Activated CD4-positive, alpha-beta T cell treated with anti-CD3 and anti-CD28 coated beads, Interleukin-2, Interleukin-4, amounts not matched to agents 100 ng/mL and 50 ng/mL, durations not matched to agents 16 hours and 8 hours (primary cell): Measurements from ENCODE around the gene ARRB2.

Experiments
- DNase-seq: peaks from one replicate; pipeline ENCODE4 v3.0.0-alpha.2; 2020; ENCODE audit warnings: low spot score

Gene ARRB2

GRCh38 chr17:4759776-4760236 lies 49.4 kb downstream of the ARRB2 start:
- no peak for DNase-seq

GRCh38 chr17:4764595-4764994 lies 54.2 kb downstream of the ARRB2 start:
- DNase-seq, result no peak

GRCh38 chr17:4766201-4766600 lies 55.8 kb downstream of the ARRB2 start:
- no peak for DNase-seq

- DNase-seq, result no peak
Measured at GRCh38 chr17:4766723-4767122, 56.3 kb downstream of the ARRB2 start.

- no peak for DNase-seq
Measured at GRCh38 chr17:4768298-4768697, 57.9 kb downstream of the ARRB2 start.

GRCh38 chr17:4769628-4770027 lies 59.2 kb downstream of the ARRB2 start:
- no peak for DNase-seq
